ENCODE measurements around the gene NEUROD4.
"Not testable (repeated sequence)": the region's sequence is repeated elsewhere in the genome, so short reads cannot be mapped to it uniquely, and the experiment has no call there.

NEUROD4 gene

DNA sequence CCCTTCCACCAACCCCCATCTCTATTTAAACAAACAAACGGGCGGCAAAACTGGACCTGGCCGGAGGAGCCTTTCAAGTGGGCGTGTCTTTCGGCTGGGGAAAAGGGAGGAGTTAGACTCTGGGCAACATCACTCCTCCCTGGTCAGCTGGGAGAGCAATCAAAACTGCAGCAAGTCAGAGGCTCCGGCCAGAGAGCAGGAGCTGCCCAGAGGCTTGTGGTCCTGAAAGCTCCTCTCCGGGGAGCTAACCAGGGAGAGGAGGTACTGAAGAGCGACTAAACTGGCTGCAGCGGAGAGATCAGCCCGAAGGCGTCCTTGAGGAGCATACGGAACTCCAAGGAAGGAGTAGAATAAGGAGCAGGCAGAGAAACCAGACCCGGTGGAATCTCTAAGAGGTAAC is at the start of gene NEUROD4:
TSS of gene NEUROD4 (plus strand) at position 191 of the 400 bp plus-strand sequence. CDS start 6,466 bp downstream, outside the sequence.
- DNase-seq: peak; percentile 18 to 46
- TF ChIP-seq GATA1 (IDR thresholded peaks at IDR 0.05; ENCODE audit: low read depth, low read length) (no peak), POLR2A (IDR thresholded peaks at IDR 0.05; ENCODE audit: low read length) (no peak)

DNA sequence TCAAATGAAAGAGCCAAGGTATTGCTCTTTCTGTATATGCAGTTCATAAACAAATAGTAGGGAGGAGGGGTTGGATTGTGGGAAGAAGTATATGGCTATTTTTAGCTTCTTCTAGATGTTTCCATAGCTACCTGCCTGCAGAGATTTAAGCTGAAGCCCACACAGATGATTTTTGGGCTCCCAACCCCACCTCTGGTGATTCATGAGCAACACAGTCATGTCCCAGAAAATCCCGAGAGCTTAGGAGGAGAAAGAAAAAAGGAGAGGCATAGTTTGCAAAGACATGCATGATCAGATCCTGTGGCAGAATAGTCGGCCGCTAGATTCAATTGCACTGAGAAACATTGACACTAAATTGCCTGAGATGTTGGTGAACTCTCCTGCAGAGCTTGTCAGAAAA is 49.0 kb upstream of the NEUROD4 start:
- TF ChIP-seq POLR2A (IDR thresholded peaks at IDR 0.05; ENCODE audit: low read length) (no peak), GATA1 (IDR thresholded peaks at IDR 0.05; ENCODE audit: low read depth, low read length) (no peak)
- DNase-seq: no peak

DNA sequence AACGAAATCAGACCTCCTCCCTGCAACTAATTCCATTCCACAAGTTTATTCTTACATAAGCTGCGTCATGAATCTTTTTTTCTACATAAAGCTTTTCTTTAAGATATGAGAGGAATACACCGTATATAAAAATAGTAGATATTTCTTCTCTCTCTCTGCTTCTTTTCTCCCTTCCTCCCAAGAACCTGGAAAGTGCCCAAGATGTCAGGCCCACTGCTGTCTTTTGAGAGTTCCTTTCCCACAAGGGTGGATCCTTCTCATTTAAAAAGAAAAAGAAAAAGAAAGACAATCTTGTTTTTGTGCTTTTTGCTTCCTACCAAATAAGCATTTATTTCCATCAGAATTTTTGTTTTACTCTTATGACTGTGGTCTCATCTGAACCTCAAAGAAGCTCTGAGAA is 46.2 kb upstream of the NEUROD4 start:
- DNase-seq: no peak
- no peak for TF ChIP-seq GATA1 (IDR thresholded peaks at IDR 0.05; ENCODE audit: low read depth, low read length)
- no peak for TF ChIP-seq POLR2A (IDR thresholded peaks at IDR 0.05; ENCODE audit: low read length)

- no peak for DNase-seq
These were observed 45.5 kb upstream of the NEUROD4 start for GRCh38 chr12:54974279-54974678.

DNA sequence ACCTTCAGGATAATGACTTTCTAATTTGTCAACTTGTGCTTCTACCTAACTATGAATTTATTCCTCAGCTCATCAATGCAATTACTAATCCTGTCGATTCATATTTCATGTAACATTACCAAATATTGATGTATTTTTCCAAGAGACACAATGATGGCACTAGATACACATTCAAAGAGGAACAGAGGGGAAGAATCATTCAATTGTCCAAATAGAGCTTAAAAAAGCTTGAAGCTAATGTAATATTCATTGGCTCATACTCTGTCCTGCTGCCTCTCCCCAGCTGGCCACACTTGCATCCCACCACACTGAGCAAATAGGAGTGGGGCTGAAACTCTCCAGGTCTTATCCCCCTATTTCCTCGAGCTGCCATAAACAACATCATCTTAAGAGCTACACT is 44.5 kb upstream of the NEUROD4 start:
- no peak for DNase-seq
- TF ChIP-seq GATA1 (IDR thresholded peaks at IDR 0.05; ENCODE audit: low read depth, low read length) (no peak), POLR2A (IDR thresholded peaks at IDR 0.05; ENCODE audit: low read length) (no peak)

More at GRCh38 chr12:54974279-54974678, 45.5 kb upstream of the NEUROD4 start:
- TF ChIP-seq GATA1 (IDR thresholded peaks at IDR 0.05; ENCODE audit: low read depth, low read length) (no peak), POLR2A (IDR thresholded peaks at IDR 0.05; ENCODE audit: low read length) (no peak)

DNA sequence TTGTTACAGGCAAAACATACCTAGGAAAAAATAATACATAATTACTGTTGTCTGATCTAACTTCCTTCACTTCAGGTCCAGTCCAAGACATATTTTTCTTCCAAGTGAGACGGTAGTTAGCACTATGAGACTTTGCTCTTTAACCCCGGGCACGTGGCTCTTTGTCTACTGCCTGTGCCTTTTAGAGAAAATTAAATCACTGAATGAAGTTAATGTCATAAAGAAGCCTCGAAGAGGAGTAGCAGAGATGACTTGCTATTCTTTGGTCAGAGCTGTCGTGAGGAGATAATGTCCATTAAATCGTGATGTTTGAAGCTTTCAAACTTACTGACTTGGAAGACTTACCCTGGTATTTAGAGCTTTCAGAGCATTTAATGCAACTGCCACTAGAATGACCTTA is 43.9 kb upstream of the NEUROD4 start:
- peak; percentile 59 to 67 for DNase-seq
- TF ChIP-seq POLR2A (IDR thresholded peaks at IDR 0.05; ENCODE audit: low read length): no peak
- TF ChIP-seq GATA1 (IDR thresholded peaks at IDR 0.05; ENCODE audit: low read depth, low read length): no peak

DNA sequence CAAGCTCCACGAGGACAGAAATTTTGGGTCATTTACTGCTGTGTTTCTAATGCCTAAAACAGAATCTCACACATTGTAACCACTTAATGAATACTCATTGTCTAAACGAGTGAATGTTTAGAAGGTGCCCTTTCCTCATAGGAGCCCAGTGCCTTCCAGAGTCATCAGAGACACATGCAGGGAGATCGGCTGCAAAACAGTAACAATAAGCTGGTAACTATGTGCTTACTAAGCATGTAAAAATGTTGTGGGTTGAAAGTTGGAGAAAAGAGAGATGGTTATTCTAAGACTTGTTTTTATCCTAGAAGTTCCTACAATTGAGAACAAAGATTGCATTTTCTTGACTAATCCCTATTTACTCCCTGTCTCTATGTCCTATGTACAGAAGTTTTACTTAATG is 42.6 kb upstream of the NEUROD4 start:
- TF ChIP-seq GATA1 (IDR thresholded peaks at IDR 0.05; ENCODE audit: low read depth, low read length) (no peak), POLR2A (IDR thresholded peaks at IDR 0.05; ENCODE audit: low read length) (no peak)
- DNase-seq: peak in 1 of 2 experiments; percentile 20

- no peak for TF ChIP-seq GATA1 (IDR thresholded peaks at IDR 0.05; ENCODE audit: low read depth, low read length)
- TF ChIP-seq POLR2A (IDR thresholded peaks at IDR 0.05; ENCODE audit: low read length): peak; percentile 6
- peak; percentile 28 to 63 for DNase-seq
These were observed 41.9 kb upstream of the NEUROD4 start for GRCh38 chr12:54977857-54978256.

GRCh38 chr12:54980341-54980740 is 39.4 kb upstream of the NEUROD4 start:
- DNase-seq: peak; percentile 79 to 80
- TF ChIP-seq GATA1 (IDR thresholded peaks at IDR 0.05; ENCODE audit: low read depth, low read length) (no peak), POLR2A (IDR thresholded peaks at IDR 0.05; ENCODE audit: low read length) (no peak)

- TF ChIP-seq GATA1 (IDR thresholded peaks at IDR 0.05; ENCODE audit: low read depth, low read length) (no peak), POLR2A (IDR thresholded peaks at IDR 0.05; ENCODE audit: low read length) (no peak)
- DNase-seq: no peak
These were observed 38.0 kb upstream of the NEUROD4 start for GRCh38 chr12:54981796-54982195.

GRCh38 chr12:54983536-54984101 is 36.2 kb upstream of the NEUROD4 start:
- DNase-seq: peak in 1 of 2 experiments; percentile 26

DNA sequence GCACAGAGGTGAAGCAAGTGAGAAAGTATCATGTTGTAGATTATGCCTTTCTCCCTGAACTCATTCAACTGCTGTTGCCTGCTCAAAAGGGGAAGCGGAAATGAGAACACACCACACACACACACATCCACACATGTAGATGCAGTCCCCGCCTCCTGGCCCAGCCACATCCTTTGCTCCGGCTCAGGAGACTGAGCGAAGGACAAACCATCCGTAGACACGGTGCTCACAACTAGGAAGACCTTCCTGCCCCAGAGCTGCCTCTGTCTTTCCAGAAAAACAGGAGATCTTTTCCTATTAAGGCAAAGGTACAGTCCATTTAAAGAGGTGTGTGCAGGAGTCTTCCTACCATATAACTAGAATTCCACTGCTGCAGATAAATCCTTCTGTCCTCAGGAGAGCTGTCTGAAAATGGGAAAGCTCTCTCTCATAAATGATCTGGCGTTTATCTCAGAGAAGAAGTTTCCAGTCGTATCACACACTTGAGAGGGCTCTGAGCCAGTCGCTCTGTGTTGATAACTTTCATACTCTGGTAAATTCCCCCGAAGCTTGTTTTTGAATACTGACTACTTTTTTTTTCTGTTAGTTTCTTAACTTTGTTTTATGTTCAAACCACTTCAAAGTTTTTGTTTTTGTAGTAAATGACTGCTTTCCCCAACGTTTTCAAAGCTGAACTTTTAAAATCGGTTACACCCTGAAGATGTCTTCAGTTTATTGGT is 35.0 kb upstream of the NEUROD4 start, which contains the start of gene TESPA1:
TSS of gene TESPA1 (minus strand) at position 105 of the 719 bp plus-strand sequence. CDS start 10,200 bp downstream, outside the sequence.
- DNase-seq: peak; percentile 71 to 72
- no peak for TF ChIP-seq GATA1 (IDR thresholded peaks at IDR 0.05; ENCODE audit: low read depth, low read length)
- peak; percentile 85 for TF ChIP-seq POLR2A (IDR thresholded peaks at IDR 0.05; ENCODE audit: low read length)

More at GRCh38 chr12:54983536-54984101, 36.2 kb upstream of the NEUROD4 start:
- TF ChIP-seq POLR2A (IDR thresholded peaks at IDR 0.05; ENCODE audit: low read length): no peak
- TF ChIP-seq GATA1 (IDR thresholded peaks at IDR 0.05; ENCODE audit: low read depth, low read length): no peak

- DNase-seq: not testable (repeated sequence)
These were observed 33.0 kb upstream of the NEUROD4 start for GRCh38 chr12:54986773-54987172.

GRCh38 chr12:54987611-54988231 is 32.1 kb upstream of the NEUROD4 start:
- DNase-seq: peak; percentile 84 to 89
- TF ChIP-seq GATA1 (IDR thresholded peaks at IDR 0.05; ENCODE audit: low read depth, low read length) (no peak), POLR2A (IDR thresholded peaks at IDR 0.05; ENCODE audit: low read length) (no peak)
